NCI-H82 treated with DMSO at 0.1 percent for 48 hours (cell line): ENCODE measurements around the gene NEK6.

Source experiments
- DNase-seq: peaks from one replicate; lab custom pipeline; 2025; ENCODE audit not compliant: unreplicated experiment; lab: John Stamatoyannopoulos, UW

NEK6 gene

DNA sequence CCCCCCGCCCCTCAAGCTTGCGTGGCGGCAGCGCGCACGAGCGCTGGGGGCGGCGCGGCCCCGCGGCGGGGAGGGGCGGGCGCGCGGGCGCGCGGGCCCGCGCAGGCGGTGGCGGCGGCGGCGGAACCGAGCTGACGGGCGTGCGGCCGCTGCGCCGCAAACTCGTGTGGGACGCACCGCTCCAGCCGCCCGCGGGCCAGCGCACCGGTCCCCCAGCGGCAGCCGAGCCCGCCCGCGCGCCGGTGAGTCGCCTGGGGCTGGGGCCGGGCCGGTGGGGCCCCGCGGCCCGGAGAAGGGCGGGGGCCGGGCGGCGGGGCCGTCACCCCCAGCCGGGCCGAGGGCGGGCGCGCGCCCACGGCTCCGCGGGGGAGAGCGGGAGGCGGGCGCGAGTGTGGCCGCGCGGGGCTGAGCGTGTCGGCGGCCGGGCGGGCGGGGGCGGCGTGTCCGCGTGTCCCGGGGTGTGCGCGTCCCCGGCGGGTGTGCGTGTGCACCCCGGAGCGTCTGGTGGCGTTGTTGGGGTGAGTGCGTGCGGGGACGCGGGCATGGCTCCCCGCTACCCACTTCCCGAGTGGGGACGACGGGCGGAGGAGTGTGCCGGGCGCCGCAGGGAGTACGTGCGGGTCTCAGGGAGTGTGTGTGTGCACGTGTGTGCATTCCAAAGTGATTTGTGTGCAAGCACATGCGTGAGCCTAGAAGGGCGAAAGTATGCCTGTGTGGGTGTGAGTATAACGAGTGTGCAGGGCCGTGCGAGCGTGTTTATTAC, at the start of gene NEK6:
Gene NEK6, plus strand, starts transcription at position 106 of the 763 bp plus-strand sequence. CDS start 44,016 bp downstream, outside the sequence.
- no peak for DNase-seq

DNA sequence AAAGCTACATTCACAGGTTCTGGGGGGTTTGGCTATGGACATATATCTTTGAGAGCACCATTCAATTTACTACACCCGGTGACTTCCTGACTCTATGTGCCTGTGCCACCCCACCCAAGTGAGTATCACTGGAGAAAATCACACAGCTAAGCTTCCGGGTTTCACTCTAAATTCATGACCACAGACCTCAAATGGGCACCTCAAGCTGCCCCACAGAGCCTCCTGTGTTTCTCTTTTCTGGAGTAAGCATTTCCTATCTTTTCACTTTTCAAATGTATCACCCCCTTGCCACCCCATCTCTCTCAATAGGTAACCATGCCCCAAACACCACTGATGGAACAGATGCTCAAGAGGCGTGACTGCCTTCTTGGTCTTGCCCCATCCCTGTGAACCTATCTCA, 49.2 kb upstream of the NEK6 start:
- DNase-seq = no peak

DNA sequence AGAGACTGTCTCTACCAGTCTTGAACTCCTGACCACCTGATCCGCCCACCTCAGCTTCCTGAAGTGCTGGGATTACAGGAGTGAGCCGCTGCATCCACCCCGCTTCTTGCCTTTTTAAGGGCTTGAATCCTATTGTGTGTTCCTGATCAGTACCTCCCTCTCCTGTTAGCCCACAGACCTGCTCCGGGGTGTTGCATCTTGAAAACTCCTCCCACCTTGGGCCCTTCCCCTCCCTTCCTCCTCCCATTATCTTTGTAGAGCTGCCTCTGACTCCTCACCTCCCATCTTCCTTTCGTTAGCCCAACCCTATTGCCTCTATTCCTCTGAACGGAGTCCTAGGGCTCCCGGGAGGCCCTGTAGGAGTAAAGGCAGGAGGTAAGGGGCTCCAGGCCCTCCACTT, 48.5 kb upstream of the NEK6 start:
- no peak for DNase-seq

DNA sequence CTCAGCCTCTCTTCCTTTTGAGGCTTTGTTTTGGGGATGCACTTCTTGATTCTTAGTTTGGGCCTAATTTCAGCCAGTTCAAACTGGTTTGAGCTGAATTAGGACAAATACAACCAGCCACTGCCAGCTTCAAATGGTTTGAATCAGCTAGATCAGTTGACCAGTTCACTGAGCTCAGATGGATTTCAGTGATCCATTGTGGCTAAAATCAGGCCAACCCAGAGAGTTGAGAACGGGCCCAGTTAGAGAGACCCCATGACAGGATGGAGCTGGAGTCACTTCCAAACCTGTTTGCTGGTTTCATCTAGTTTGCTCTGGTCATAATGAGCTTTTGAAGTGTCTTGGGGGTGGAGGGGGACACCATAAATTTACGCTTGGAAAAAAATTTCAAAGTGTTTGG, 48.0 kb upstream of the NEK6 start:
- DNase-seq = no peak

DNA sequence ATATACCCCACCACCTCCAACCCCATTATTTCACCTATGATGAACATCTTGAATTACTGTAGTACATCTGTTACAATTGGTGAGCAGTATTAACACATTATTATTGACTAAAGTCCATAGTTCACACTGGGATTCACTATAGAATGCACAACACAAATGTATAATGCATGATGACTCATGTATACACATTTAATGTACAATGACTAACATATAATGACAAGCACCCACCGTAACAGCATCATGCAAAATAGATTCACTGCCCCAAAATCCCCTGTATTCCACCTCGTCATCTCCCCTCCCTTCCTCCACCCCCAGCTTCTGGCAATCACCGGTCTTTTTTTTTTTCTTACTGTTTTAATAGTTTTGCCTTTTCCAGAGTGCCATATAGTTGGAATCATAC, 47.1 kb upstream of the NEK6 start:
- DNase-seq = no peak

DNA sequence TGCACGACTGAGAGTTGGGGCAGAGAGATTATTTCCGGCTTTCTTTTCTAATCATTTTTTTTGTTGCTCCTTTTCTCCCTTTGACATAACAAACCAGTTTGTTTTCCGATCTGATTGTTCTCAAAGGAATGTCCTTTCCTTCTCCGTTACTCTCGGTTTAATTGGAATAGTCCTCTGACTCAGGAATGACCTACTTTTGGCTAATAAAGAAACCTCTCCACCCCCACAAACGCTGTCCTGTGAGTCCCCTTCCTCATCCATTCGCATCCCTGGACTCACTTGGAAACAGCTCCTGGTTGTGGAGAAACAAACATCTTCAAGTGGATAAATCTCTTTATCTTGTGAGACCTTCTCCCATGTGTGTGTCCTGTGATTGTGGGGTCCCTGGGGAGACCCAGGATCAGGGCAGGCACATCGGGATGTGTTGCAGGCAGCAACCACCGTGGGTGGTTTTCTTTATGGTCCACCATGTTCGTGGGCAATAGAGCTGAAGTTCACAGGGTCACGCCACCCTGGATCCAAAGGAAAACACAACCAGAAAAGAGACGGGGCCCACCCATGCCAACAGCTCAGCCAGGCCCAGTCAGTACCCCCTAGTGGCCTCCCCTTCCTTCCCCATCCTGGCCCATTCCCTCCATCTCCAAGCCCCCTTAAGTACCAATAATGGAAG, 45.2 kb upstream of the NEK6 start:
- DNase-seq = no peak

DNA sequence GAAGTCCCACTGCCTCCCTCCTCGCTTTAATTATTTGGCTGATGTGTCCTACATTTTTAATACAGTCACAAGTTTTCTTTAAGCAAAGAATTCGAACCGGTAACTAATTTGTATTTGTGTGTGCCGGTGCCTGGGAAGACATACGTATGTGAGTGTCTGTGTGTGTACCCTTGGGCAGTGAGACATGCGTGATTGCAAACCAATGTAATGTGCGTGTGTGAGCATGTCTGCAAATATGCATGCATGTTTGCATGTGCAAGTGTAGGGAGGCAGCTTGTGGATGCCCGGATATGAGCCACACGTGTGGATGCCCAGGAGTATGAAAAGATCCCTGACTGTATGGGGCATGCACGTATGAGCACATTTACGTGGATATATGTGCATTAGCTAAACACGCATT, 44.4 kb upstream of the NEK6 start:
- no peak for DNase-seq

DNA sequence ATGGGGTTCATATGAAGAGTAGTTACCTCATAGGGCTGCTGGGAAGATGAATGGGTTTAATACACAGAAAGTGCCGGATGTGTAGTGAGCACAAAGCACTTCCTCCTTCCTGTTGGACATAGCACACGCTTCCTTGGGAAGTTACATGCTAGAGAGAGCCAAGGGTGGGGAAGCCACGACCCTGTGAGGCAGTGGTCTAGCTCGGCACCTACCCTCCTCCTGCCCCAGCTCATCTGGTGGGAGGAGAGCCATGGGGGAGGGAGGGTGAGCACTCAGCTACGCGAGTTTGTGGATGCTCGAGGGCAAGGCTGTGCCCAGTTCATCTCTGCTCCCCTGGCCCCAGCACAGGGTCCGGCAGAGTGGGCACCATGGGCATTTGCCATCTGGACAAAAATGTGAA, 43.6 kb upstream of the NEK6 start:
- DNase-seq = no peak

DNA sequence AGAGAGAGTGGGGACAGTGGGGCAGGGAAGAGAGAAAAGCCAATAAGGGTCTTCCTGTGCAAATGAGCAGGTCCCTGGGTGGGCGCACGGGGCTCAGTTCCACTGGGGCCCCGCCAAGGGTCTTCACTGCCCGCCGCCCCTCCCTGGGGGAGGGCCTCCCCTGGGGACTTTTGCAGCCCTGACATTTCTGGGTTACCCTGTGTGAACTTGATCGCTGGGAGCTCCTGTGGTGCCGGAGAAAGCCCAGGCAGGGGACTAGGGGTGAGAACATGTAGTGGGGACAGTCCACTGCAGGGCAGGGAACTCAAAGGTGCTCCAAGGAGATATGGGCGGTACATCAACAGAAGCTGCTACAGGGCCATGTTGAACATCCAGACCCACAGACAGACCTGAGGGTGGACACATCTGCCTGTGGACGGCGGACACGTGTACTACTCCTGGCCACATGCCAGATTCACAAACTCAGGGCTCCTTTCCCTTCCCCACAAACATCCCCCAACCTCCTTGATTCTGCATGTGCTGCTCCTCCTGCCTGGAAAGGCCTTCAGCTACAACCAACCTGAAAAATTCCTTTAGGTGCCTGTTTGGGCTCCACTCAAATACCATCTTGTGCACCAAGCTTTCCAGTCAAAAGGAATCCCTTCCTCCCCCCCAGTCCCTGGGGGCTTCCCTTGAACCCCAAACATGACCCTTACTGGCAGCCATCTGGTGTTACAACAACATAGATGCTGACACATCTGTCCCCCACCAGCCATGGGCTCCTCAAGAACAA, 43.0 kb upstream of the NEK6 start:
- DNase-seq = no peak

DNA sequence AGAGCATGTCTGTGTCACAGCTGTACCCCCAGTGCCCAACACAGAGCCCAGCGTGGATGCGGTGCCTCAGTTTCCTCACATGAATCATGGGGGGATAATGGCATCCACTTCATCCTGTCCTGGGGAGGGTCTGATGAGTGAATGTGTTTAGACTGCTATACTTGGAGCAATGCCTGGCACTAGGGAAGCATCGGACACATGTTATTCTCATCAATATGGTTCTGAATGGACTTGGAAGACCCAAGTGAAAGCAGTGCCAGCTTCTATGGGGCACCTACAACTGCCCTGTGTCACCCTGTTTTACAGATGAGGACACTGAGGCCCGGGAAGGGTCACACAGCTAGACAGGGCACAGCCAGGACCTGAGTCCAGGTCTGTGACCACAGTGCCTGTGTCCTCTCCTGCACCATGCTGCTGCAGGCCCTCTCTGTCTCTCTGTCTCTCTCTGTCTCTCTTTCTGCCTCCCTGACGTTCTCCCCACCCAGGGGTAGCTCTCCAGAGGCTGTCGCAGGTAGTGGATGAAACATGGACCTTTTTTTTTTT, 42.3 kb upstream of the NEK6 start:
- DNase-seq = no peak

DNA sequence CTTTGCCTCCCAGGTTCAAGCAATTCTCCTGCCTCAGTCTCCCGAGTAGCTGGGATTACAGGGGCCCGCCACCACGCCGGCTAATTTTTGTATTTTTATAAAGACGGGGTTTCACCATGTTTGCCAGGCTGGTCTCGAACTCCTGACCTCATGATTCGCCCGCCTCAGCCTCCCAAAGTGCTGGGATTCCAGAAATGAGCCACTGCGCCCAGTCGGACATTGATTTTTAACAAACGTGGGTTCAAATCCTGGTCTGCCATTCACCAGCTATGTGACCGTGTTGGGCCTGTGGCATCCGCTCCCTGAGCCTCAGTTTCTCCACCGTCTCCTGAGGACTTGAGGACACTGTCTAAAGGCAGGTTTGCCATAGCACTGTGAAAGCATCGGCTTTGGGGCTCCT, 41.8 kb upstream of the NEK6 start:
- no peak for DNase-seq

DNA sequence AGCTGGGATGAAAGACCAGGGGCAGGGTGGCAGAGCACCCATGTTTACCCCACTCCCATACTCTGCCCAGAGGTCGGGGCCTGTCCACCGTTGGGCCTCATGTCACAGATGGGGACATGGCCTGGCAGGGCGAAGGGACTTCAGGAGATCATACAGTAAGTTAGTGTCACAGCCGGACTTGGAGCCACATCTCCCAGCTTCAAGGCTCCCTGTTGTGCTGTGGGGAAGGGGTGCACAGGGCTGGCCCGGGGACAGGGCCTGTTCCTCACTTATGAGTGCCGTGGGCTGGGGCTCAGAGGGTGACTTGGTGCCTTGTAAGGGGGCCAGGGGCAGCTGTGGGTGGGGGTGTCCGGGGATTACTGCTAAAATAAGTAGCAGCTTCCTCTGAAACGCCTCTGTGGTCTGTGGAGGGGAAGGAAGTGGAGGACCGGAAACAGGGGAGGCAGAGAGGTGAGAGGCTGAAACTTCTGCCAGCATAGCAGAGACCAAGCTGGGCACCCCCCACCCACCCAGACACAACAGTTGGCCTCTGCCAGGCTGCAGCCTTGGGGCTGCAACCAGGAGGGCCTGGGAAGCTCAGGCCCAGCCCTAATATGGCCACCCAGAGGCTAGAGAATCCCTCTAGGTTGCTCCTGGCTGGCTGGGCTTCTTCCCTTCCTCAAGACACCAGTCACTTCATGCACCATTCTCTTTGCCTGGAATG, 41.1 kb upstream of the NEK6 start:
- DNase-seq = no peak

DNA sequence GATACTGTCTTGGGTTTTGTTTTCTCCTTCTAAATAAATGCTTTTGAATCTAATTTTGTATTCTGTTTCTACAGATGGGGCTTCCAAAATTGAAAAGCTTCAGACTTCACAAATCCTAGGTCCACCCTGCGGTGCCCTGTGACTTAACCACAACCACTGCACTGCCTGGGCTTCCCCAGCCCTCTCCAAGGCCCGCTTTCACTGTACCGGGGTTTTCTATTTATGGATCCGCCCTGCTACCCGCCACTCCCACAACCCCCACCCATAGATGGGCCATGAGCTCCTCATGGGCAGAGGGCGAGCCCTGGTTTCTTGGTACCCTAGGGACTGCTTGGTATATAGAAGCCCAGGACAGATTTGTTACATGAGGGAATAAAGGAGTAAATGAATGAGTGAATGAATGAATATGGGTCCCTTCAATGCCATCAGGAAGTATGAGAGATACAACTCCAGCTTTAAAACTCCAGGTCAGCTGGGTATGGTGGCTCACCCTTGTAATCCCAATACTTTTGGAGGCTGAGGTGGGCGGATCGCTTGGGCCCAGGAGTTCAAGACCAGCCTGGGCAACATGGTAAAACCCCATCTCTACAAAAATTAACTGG, 39.8 kb upstream of the NEK6 start:
- DNase-seq = no peak

DNA sequence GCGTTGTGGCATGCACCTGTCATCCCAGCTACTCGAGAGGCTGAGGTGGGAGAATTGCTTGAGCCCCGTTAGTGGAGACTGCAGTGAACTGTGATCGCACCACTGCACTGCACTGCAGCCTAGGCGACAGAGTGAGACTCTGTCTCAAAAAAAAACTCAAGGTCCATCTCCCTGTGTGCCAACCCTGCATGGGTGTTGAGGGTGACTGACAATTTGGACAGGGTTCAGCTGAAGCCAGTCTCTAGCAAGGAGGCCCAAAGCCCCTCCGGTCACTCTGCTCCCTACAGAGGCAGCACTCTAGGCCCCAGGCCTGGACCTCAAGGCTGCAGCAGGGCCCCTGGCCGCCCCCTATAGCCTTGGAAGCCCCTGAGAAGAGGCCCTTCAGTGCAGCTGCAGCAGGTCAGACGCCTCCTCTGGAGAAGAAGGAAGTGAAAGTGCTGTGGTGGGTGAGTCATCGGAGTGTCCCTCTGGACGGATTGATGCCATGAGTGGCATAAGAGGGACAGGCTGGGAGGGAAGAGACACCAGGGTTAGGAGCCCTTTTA, 39.2 kb upstream of the NEK6 start:
- no peak for DNase-seq

DNA sequence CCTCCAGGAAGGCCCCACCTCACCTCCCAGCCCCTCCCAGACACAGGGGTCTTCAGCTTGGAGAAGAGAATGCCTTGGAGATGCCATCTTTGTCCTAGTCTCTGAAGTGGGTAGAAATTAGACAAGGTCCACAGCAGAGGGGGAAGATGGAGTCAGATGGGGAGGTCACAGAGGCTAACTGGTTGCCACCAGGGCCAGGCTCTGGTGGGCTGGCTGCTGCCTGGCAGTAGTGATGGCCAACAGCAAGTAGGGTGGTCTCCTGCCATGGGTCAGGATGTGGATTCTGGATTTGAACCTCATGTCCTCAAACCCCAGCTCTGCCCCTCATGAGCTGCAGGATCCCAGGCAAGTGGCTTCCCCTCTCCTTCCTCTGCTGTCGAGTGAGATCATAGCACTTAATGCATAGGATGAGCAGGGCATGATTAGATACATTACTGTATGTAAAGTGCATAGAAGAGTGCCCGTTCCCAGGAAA, 38.7 kb upstream of the NEK6 start:
- DNase-seq = no peak

DNA sequence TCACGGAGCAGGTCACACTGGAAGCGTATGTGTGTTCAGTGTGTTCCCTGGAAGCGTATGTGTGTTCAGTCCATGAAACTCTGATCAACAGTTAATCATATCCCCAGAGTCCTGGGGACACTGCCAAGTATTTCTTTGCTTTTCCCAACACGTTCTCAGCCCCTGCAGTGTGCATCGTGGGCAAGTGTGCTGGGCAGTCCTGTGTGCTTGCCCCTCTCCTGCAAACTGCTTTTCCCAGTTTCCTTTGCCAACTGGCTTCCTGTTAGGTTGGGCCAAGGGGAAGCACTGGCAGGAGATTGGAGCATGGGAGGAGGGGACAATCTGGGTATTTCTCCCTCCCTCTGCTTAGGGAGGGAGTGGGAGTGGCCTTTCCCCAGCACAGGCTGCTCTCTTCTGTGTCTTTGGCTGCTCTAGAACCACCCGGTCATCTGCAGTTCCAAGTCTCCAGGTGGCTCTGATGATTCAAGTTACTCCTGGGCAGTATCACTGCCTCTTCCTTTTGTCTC, 36.8 kb upstream of the NEK6 start:
- no peak for DNase-seq

DNA sequence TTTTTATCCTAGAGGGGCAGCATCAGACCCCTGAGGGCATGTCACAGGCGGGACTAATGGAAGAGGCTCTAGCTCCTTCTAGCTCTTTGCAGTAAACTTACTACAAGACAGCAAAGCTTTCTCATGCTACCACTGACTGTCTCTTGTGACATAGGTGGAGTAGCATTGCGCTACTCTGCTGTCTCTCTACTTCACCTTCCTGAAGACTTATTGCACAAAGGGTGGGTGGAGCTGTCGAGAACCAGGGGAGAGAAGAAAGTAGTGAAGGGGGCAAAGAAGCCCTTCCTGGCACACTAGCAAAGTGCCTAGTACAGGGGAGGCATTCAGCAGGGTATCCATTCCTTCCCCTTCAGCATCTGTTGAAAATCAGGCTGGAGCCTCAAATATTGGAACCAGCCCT, 36.1 kb upstream of the NEK6 start:
- DNase-seq = no peak

DNA sequence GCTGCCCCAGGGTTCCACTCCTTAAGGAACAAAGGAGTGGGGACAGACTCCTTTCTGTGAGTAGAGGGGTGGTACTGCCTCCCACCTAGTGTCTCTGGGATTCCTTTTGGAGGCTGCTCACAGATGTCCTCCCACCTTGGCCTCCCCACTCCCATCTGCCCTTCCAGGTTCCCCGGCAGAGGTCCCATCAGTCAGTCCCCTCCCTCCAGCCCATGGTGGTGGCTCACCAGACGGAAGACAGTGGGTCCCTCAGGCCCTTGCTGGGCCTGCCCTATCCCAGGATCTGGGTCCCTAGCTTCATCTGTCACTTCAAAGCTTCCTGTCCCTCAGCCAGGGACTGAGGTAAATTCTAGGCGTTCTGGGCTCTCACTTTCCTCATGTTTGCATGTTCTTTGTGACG, 35.6 kb upstream of the NEK6 start:
- DNase-seq = no peak

DNA sequence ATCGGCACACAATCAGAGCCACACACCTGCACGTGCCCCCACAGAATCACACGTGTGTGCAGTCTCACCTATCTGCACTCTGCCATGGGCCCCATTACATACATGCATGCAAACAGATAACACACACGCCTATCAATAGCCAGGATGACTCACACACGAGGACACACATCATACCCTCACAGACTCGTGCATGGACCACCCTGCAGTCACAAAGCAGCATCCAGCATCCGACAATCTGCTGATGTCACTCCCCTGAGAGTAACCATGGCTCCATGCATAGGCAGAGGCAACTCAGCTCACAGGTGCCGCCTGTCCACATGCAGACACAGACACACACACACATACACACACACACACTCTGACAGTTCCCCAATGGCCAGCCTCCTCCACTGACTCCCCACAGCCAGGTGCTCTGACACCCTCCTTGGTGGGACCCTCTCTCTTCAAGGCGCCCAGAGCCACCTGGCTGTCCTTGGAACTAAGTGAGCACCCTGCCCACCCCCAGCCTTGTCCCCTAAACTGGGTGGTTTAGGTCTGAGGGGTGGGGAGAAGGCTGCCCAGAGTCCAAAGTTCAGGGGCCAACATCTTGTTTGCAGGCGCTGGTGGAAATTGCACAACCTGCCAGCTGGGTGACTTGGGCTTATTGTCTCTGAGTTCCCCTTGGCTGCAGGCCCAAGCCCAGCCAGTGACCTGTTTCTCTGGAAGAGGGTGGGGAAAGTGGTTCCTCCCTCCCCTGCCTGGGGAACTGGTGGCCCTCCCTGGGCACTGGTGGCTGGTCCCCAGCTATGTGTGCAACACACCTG, 34.6 kb upstream of the NEK6 start:
- DNase-seq = no peak
